GM12878 (cell line): ENCODE measurements around the gene ITPKB. TPM values are rescaled to one million over a fixed set of nuclear protein-coding genes. Genes with fewer than 3 reads are reported as not detected.

Experiments
- ESRRA ChIP-seq: IDR thresholded peaks from 2 replicates; pipeline ENCODE4 v1.6.1; 2012; ENCODE audit warnings: mild to moderate bottlenecking, low read length, improper control_type of control experiment
- NR2C2 ChIP-seq: IDR thresholded peaks from 2 replicates; pipeline ENCODE4 v1.6.1; 2011; ENCODE audit warnings: borderline replicate concordance, low read depth; ENCODE audit not compliant: control insufficient read depth, insufficient read length
- SMC3 ChIP-seq: IDR thresholded peaks from 2 replicates; pipeline ENCODE4 v1.6.1; 2011; ENCODE audit warnings: low read length, improper control_type of control experiment, borderline replicate concordance
- ZBTB11 ChIP-seq: fragments of 450-650 bp; formaldehyde crosslinking; IDR thresholded peaks from 2 replicates; pipeline ENCODE4 v1.5.0; 2022; ENCODE audit warnings: mild to moderate bottlenecking, missing genetic modification characterization
- polyA plus RNA-seq, 11 experiments: library from polyadenylated mRNA; depleted of rRNA in 4 of 11; unstranded in 6 of 11; stranded (reverse) in 5 of 11; fragments of >200 nt; fragmentation: Nextera tagmentation in 4 of 11; fragmentation: Illumina TruSeq in 1 of 11; extraction: Ambion mirVana in 4 of 11; extraction: Trizol in 1 of 11; gene quantifications; 1 replicate in 1 of 11; 2 replicates in 10 of 11; pipeline versions ENCODE4 v1.2.1 to v1.2.3, GENCODE V29; 2011 to 2016; ENCODE audit warnings: inconsistent platforms in 2 of 11, missing spikeins in 2 of 11, low read depth in 1 of 11
- small RNA-seq: library from RNA; depleted of rRNA; stranded (forward); fragments of <200 nt; gene quantifications from one replicate; pipeline ENCODE3, GENCODE V24; 2014
- total RNA-seq, 4 experiments: library from RNA; depleted of rRNA in 3 of 4; stranded (reverse); fragments of >200 nt in 3 of 4; fragmentation: Illumina TruSeq in 1 of 4; extraction: Trizol in 1 of 4; gene quantifications; 2 replicates each; pipeline versions ENCODE4 v1.2.1 to v1.2.3, GENCODE V29; 2013 to 2021

Gene ITPKB
- total and polyA plus RNA-seq, 10 of the 15 experiments (the other 5 are each of a cell fraction or from before 2014, with no cell fraction given): 1.3 to 38.7 (median 12.9) TPM

GRCh38 chr1:226582966-226583365 lies 156.1 kb downstream of the ITPKB start (continued):
- TF ChIP-seq ESRRA (no peak), ZBTB11 (CRISPR knock-in tag) (no peak), SMC3 (no peak), NR2C2 (no peak)

Small RNA genes lying within 50 kb of the gene (small RNA-seq; reads per million reads assigned to genes)
- gene RPS27P5: not detected

Other genes starting within 250 kb of the ITPKB start
- under 0.01 TPM in 1 of 2 replicates, not detected in the other for gene STUM, start 190.5 kb downstream of the ITPKB start, total RNA-seq (2014; rRNA removed)
- not detected in 2 replicates for gene STUM, start 190.5 kb downstream of the ITPKB start, total RNA-seq (2014; rRNA removed; fragmentation: Illumina TruSeq; extraction: Trizol)
- gene STUM, start 190.5 kb downstream of the ITPKB start, total RNA-seq (2021): 0.10 TPM in 1 of 2 replicates, not detected in the other
- gene STUM, start 190.5 kb downstream of the ITPKB start, polyA plus RNA-seq (2011; rRNA removed): 0.15 and 0.17 TPM in 2 replicates
- gene STUM, start 190.5 kb downstream of the ITPKB start, polyA plus RNA-seq (2014; fragmentation: Illumina TruSeq; extraction: Trizol): 0.01 TPM in 1 of 2 replicates, not detected in the other
- gene STUM, start 190.5 kb downstream of the ITPKB start, polyA plus RNA-seq (2014; fragmentation: Nextera tagmentation; extraction: Ambion mirVana): not detected
- 0.03 and 0.09 TPM in 2 replicates for gene STUM, start 190.5 kb downstream of the ITPKB start, polyA plus RNA-seq (2014; rRNA removed)
- not detected for gene STUM, start 190.5 kb downstream of the ITPKB start, polyA plus RNA-seq (2016; fragmentation: Nextera tagmentation; extraction: Ambion mirVana)
- gene PSEN2, start 131.3 kb upstream of the ITPKB start, total RNA-seq (2014; rRNA removed): 13.0 and 13.2 TPM in 2 replicates
- 5.7 and 6.7 TPM in 2 replicates for gene PSEN2, start 131.3 kb upstream of the ITPKB start, total RNA-seq (2014; rRNA removed; fragmentation: Illumina TruSeq; extraction: Trizol)
- gene PSEN2, start 131.3 kb upstream of the ITPKB start, total RNA-seq (2021): 8.2 and 11.0 TPM in 2 replicates
- 2.1 and 4.4 TPM in 2 replicates for gene PSEN2, start 131.3 kb upstream of the ITPKB start, polyA plus RNA-seq (2011; rRNA removed)
- gene PSEN2, start 131.3 kb upstream of the ITPKB start, polyA plus RNA-seq (2014; fragmentation: Illumina TruSeq; extraction: Trizol): 3.4 and 5.7 TPM in 2 replicates
- gene PSEN2, start 131.3 kb upstream of the ITPKB start, polyA plus RNA-seq (2014; fragmentation: Nextera tagmentation; extraction: Ambion mirVana): 1 to 10 TPM in 1 of 2 experiments, under 1 TPM in 1; 0.90 to 2.5 TPM
- 7.3 and 13.3 TPM in 2 replicates for gene PSEN2, start 131.3 kb upstream of the ITPKB start, polyA plus RNA-seq (2014; rRNA removed)
- 1 to 10 TPM; 8.2 to 10.0 TPM for gene PSEN2, start 131.3 kb upstream of the ITPKB start, polyA plus RNA-seq (2016; fragmentation: Nextera tagmentation; extraction: Ambion mirVana)
- 13.0 and 14.2 TPM in 2 replicates for gene COQ8A, start 201.0 kb upstream of the ITPKB start, total RNA-seq (2014; rRNA removed)
- gene COQ8A, start 201.0 kb upstream of the ITPKB start, total RNA-seq (2014; rRNA removed; fragmentation: Illumina TruSeq; extraction: Trizol): 5.4 and 6.5 TPM in 2 replicates
- 13.3 and 13.4 TPM in 2 replicates for gene COQ8A, start 201.0 kb upstream of the ITPKB start, total RNA-seq (2021)
- 9.9 and 14.9 TPM in 2 replicates for gene COQ8A, start 201.0 kb upstream of the ITPKB start, polyA plus RNA-seq (2011; rRNA removed)
- gene COQ8A, start 201.0 kb upstream of the ITPKB start, polyA plus RNA-seq (2014; fragmentation: Illumina TruSeq; extraction: Trizol): 4.3 and 7.6 TPM in 2 replicates
- 1 to 10 TPM in 1 of 2 experiments, under 1 TPM in 1; 0.72 to 1.9 TPM for gene COQ8A, start 201.0 kb upstream of the ITPKB start, polyA plus RNA-seq (2014; fragmentation: Nextera tagmentation; extraction: Ambion mirVana)
- gene COQ8A, start 201.0 kb upstream of the ITPKB start, polyA plus RNA-seq (2014; rRNA removed): 10.8 and 13.2 TPM in 2 replicates
- 10 to 100 TPM; 22.0 to 24.8 TPM for gene COQ8A, start 201.0 kb upstream of the ITPKB start, polyA plus RNA-seq (2016; fragmentation: Nextera tagmentation; extraction: Ambion mirVana)